HG02885 (cell line): ENCODE results near the gene SCO1.

ENCODE experiments used
- ATAC-seq: cut with Tn5 transposase; IDR thresholded peaks from one replicate; pipeline ENCODE4 v1.9.1; 2021; ENCODE audit warnings: mild to moderate bottlenecking; ENCODE audit not compliant: unreplicated experiment, poor library complexity

The SCO1 gene

DNA sequence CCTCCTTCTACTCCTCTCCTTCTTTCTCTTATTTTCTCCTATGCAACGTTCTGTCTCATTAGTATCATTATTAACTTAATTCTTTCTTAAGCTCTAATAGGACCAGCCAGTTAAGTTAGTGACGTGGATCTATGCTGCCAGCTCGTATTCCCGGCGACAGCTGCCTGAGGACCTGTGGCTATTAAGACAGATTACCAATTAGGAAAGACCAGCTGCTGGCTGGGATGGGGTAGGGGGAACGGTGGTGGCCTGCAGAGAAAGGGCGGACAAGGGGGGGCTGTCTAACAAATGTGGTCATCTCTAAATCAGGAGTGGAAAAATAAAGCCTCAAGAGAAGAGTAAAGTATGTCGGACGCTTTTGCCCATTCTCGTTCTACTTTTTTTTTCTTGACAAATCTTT, 39.5 kb downstream of the SCO1 start:
- ATAC-seq: no peak

DNA sequence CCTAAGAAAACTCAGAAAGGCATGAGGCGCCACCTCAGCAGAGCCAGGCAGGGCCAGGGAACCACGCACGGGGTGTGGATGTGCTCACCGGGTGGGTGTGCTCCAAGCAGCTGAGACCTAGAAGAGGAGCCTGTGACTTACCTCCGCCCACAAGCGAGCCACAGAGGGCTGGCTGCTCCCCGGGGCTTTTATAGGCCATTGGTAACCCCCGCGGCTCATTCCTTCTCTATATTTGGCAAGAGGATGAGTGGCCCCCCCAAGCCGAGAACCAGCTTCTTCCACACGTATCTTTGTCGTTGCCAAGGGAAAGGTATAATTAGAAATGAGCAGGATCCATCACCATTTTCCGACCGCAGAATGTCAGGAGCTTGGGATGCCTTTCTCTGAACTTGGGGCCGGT, 40.2 kb downstream of the SCO1 start, which contains the start of gene MYH3:
TSS of gene MYH3 (minus strand) at position 162 of the 400 bp plus-strand sequence. CDS start 2,245 bp downstream, outside the sequence.
- no peak for ATAC-seq

DNA sequence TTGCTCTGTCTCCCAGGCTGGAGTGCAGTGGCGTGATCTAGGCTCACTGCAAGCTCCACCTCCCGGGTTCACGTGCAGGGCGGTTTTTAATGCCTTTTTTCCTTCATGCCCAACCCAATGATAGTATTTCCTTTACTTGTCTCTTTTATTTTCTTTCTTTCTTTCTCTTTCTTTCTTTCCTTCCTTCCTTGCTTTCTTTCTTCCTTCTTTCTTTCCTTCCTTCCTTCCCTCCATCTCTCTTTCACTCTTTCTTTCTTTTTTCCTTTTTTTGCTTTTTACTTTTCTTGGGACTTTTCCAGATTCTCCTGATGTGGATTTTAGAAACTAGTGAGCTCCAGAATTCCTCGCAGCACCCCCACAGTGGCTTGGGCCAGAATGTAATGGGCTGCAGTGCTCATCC, 43.3 kb downstream of the SCO1 start:
- no peak for ATAC-seq

DNA sequence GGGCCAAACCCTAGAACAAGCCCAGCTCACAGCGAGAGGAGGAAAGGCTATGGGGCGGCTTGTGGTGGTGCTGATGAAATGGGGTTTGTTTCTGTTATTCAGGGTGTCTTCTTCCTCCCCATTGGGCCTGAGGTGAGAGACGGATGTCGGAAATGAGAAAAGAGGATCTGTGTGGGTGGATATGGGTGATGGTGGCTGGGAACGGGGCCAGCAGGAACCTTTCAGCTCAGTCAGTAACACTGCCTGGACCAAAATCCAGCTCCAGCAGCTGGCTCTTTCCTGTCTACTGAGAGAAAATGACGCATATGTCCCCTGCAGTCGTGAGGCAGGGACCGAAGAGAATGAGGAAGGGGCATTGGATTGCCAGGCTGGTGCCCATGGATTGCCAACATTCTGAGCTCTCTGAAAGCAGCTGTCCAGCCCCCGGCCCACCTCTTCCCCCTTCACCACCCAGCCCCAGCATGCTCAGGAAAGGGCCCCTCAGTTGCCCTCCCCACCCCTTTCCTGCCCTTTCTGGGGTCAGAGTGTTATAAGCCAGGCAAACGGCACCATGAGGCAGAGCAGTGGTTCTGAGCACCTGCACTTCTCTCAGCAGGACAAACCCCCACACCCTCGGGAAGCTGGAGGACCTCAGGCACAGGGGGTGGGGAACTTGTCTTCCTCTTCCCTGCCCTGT, 44.2 kb downstream of the SCO1 start:
- ATAC-seq: no peak

DNA sequence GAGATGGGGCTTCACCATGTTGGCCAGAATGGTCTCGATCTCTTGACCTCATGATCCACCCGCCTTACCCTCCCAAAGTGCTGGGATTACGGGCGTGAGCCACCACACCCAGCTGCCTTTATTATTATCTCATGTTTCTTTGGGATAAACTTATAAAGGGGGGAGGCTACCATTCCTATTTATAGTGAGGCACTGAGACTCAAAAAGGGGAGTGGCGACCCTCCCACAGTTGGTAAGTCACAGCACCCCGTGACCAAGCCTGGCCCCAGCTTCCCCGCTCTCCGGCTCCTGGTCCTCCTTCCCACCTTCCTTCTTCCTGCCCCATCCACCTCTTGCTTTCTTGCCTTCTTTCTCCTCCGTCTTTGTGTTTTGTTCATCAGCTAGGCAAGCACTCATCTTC, 45.4 kb downstream of the SCO1 start:
- no peak for ATAC-seq

DNA sequence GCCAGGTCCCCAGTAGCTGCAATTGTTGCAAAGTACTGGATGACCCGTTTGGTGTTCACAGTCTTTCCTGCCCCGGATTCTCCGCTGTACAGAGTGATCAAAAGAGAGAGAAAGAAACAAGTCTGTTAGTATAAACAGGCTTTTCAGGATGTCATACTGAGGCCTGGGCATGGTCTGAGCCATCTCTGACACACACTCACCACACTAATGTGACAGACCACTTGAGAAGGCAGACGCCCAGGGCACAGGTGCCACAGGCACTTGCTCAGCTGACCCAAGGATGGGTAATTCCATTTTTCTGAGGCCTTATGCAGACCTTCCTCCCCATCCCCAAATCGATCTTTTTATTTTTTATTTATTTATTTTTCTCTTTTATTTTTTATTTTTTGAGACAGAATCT, 47.7 kb downstream of the SCO1 start:
- ATAC-seq: no peak

DNA sequence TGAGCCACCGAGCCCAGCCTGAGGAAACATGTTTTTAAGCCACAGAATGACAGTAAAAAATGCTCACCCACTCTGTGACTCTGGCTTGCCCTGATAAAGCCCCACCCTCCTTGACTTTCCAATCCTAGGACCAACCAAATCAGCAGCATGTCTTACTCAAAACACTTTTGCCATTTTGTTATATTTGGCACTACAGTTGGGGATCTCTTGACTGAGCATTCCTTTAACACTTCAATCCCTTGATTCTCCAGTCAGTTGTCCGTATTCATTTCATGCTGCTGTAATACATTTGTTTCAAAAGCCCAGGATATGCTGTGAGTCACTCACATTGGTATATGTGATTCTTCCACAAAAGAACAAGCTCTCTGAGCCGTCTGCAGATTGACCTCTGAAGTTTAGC, 48.4 kb downstream of the SCO1 start:
- no peak for ATAC-seq

DNA sequence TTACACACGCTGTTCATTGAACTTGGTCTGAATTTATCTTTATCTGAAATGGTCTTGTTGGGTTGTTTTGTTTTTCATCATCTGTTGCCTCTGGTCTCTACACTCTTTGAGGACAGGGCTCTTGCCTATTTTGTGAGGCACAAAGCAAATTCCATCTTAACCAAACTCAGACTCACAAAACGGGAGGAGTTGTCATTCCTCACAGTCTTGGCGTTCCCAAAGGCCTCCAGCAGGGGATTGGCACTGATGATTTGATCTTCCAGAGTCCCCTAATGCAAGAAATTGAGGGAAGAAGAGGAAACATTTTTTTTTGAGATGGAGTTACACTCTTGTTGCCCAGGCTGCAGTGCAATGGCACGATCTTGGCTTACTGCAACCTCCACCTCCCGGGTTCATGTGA, 49.0 kb downstream of the SCO1 start:
- no peak for ATAC-seq

DNA sequence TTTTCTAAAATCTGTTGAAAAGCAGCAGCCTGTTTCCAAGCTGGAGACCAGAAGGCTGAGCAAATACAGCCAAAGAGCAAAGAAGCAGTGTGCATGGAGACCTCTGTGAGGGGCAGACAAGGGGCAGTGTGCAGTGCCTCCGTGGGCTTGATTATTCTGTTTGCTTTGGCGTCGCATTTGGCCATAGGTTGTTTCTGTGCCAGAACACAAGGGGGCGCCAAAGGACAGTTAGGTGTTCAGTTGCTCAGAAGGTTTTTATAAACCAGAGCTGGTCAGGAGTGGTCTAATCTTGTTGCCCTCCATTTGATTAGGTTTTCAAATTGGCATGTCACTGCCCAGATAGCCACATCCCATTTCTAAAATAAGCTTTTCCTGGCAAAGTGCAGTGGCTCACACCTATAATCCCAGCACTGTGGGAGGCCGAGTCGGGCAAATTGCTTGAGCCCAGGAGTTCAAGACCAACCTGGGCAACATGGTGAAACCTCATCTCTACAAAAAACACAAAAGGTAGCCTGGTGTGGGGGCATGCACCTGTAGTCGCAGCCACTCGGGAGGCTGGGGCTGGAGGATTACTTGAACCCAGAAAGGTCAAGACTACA, 50.8 kb downstream of the SCO1 start:
- peak; percentile 72 for ATAC-seq

DNA sequence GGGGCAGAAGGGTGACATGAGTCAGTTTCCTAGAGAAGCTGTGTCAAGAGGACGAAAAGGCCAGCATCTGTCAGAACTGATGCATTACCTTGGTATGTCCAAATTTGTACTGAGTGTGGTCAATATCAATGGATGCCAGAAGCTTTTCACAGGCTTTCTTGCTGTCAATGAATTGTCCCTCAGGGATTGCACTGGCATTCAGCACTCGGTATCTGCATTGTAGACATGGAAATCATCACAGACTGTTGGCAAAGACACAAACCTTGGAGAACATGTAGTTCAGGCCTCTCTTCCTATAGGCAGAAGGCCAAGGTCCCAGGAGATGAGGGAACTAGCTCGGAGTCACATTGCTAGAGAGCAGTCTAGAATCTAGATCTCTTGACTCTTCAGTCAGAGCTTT, 56.9 kb downstream of the SCO1 start:
- ATAC-seq: no peak

DNA sequence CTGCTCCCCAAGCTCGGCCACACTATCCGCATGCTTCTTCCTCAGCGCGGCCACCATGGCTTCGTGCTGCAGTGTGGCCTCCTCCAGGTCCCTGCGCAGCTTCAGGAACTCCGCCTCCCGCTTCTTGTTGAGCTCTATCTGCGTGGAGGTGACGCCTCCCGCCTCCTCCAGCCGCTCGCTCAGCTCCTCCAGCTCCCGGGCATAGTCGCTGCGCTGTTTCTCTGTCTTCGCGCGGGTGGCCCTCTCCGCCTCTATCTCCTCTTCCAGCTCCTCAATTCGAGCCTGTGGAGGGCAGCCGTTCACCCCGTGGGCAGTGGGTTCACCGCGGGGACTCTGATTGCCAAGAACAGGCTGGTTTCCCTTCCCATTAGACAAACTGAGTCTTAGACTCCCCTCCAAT, 59.2 kb downstream of the SCO1 start:
- ATAC-seq: no peak

DNA sequence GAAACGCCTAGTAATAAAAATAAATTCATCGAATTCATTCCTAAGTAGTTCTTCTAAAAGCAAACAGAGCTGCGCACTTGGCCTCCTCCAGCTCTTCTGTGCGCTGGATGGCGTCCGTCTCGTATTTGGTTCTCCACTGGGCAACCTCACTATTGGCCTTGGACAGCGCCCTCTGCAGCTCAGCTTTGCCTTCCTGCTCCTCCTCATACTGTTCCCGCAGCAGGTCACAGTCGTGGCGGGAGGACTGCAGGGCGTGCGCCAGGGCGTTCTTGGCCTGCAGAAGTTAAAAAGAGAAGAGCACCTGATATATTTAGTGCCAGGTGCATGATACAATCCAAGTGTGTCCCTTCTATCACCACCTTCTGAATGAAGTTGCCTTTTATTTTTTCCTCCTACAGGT, 62.0 kb downstream of the SCO1 start:
- no peak for ATAC-seq

DNA sequence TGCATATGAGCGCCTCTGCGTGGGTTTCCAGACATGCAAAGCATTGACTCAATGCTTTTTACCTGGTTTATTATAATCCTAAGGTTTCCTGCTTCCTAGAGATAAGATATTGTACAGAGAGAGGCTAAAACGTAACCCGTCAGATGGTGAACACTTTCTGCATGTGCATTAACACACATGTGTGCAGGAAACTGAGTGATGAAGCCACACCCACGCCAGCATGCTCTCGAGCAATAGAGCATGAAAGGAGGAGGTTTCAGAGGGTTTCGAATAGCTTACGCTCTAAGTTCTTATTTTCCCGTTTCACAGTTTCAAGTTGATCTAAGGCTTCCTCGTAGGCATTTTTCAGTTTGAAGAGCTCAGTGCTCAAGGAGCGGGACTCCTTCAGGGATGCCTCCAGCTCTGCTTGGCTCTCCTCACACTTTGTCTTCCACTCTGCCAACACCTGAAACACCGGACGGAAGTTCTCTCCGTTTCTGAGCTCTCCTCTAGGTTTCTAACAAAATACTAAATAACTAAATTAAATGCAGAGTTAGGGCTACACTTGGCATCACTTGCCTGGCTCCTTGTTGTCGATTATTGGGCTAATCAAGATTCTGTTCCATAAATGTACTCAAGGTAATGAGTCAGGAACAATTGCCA, 63.5 kb downstream of the SCO1 start:
- ATAC-seq: peak; percentile 96

DNA sequence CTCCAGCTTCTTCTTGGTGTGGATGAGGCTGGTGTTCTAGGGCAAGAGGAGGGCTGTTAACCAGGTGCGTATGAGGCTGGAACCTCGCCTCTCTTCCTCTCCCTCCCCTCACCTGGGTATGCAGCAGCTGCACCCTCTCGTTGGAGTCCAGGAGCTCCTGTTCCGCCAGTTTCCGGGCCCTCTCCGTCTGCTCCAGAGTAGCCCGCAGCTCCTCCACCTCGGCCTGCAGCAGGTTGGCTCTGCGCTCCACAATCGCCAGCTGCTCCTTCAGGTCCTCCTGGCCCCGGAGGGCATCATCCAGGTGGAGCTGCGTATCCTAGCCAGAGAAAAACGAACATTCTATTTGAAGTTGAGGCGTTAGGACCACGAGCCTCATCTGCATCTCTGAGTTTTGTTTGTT, 65.6 kb downstream of the SCO1 start:
- no peak for ATAC-seq

DNA sequence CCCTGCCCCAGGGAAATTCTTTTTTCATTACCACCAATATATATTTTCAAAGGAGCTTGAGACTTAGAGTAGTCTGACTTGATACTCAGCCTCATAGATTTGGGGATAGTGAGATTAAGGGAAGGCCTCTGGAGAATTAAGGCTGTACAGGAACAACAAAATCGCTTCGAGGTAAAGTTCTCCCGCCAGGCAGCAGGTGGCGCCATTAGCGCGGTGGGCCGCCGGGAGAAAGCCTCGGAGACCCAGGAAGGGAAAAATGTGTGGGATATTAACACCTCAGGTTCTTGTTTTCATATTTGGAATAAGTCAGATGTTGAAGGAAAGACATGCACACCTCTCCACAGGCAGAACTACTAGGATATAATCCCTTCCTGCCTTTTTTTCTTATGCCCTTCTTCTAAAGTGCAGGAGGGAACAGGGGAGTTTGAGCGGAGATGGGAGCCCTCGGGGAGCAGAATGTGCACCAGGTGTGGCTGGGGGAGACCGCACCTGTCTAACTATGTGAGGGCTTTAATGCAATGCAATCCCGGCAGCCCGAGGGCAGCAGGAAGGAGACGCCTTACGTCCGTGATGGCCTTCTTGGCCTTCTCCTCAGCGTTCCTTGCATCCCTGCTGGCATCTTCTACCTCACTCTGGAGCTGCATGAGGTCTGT, 66.2 kb downstream of the SCO1 start:
- ATAC-seq: no peak

DNA sequence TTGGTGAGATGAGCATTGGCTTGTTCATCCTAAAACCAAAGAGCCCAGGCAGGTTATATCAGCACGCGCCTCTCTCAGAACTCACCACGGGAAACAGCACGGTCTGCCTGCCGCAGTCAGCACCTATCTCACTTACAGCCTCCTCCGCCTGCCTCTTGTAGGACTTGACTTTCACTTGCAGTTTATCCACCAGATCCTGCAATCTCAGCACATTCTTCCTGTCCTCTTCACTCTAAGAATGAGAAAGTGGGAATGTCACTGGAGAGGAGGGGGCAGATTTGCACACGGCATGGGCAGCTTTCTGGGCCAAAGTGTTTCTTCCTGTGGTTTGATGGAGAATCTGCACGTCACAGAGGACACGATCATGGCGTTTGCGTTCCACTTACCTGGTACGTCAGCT, 67.6 kb downstream of the SCO1 start:
- no peak for ATAC-seq

DNA sequence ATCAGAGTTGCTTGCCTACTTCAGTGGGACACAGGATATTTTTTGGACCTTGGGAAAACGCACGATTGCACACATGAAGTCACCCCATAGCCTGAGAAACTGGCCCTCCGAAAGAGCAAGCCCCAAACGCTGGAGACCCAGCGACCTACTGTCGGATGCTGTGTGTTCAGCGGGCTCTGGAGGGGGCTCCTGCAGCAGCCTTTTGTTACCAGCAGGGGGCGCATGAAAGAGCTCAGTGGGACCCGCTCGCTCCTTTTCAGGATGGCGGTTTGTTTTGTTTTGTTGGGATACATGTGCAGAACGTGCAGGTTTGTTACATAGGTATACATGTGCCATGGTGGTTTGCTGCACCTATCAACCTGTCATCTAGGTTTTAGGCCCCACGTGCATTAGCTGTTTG, 68.6 kb downstream of the SCO1 start:
- no peak for ATAC-seq

DNA sequence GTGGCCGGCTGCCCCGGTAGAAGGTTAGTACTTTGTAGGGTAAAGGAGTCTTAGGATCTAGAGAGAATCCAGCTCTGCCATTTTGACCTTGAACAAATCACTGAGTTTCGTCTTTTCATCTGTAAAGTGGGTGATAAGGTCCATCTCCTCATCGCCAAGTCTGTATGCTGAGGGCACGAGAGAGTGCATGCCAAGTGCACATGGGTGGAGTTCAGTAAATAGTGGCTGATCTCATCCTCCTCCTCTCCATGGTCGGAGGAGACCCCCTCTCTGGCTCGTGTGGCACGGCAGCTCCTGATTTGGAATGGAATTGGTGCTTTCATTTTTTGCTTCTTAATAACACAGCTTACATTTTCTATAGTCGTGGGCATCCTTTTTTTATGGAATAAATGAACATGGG, 70.9 kb downstream of the SCO1 start:
- ATAC-seq: no peak

DNA sequence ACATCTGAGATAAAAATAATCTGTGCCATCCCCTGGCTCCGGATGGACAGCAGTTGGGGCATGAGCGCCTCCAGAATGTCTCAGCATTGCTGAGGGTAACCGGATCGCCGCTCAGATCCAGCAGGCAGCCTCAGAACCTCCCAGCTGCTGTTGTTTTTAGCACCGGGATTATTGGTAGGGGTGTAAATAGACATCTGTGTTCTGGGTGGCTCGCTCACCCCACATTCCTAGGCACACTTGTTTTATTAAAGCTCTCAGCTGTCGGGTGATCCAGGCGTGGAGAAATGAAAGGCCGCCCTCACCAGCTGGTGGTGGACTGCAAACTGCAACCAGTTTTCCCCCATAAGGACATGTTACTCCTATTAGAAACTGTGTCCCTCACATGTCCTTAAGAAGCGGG, 72.4 kb downstream of the SCO1 start:
- ATAC-seq: no peak

DNA sequence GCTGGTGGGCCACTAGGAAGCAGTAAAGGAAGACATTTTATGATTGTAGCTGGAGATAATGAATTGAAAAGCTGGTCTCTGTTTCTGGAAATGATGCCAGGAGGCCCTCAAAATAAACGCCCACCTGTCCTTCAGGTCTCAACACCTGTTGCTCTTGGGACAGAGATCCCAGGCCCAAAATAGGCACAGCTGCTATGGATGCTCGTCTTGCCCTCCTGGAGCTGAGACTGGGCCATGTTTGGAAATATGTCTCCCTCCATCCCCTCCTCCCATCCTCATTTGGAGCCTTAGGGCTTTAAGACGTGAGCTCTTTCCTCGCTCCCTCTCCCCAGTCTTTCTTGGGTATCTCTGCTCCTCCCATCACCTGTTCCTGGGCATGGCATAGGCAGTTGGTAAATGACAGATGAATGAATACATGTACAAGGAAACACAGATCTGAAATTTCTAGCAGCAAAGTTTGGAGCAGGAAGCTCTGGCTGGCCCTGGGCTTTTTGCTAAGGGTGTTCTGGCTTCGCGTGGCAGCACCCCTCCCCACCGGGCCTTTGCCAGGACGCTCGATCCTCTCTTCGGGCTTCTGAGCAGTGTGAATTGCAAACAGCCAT, 73.5 kb downstream of the SCO1 start:
- no peak for ATAC-seq
